ENCODE results near the gene TSEN54. TPM values are rescaled to one million over a fixed set of nuclear protein-coding genes. Genes with fewer than 3 reads are reported as not detected.

Gene TSEN54
- total RNA-seq, 1 experiment from 2014 or later: 87.3 TPM

GRCh38 chr17:75544250-75544649 lies 27.9 kb downstream of the TSEN54 start:
- no TSS peak for BruUV-seq (replicated peaks)
- Histone ChIP-seq H3K4me3 (replicated peaks in 1 of 2; ENCODE audit: low read depth in 1 of 2, low read length in 2 of 2) (no peak overlapping the region), H3K36me3 (ENCODE audit: control insufficient read depth in 1 of 2, insufficient read depth in 2 of 2, low read length in 2 of 2) (no peaks in the 10 kb centered on the region; a peak in 1 of 4 replicates), H3K9me3 (ENCODE audit: control insufficient read depth in 1 of 2, insufficient read depth in 1 of 2, low read depth in 1 of 2, low read length in 2 of 2) (no peaks in the 10 kb centered on the region), H3K9ac (ENCODE audit: low read length) (no peak overlapping the region), H3K79me2 (ENCODE audit: insufficient read depth, low read length) (peaks cover 58% of the 10 kb centered on the region), H2AFZ (ENCODE audit: low read depth, low read length, poor library complexity, severe bottlenecking) (no peak overlapping the region), H3K27me3 (ENCODE audit: insufficient read depth, low read length) (no peaks in the 10 kb centered on the region), H3K4me1 (ENCODE audit: control insufficient read depth in 1 of 2, insufficient read depth in 2 of 2, low read length in 2 of 2) (peaks cover 12 to 33% of the 10 kb centered on the region in 2 experiments), H4K20me1 (ENCODE audit: insufficient read depth) (no peaks in the 10 kb centered on the region), H3K27ac (ENCODE audit: low read depth, low read length) (no peak overlapping the region), H3K9me2 (ENCODE audit: insufficient read depth) (no peaks in the 10 kb centered on the region), H3K4me2 (ENCODE audit: low read length) (no peak overlapping the region)
- ChIA-PET RAD21 (ENCODE audit: low non-redundant PET in 1 of 2, low total read pairs in 2 of 2, uncharacterized antibody in 2 of 2, unreplicated experiment in 2 of 2) (no interaction called here), POLR2A (no interaction called here), CTCF (no interaction called here)
- DNase-seq (ENCODE audit: low read depth, low spot score) (no peak), ATAC-seq (no peak)
- intact Hi-C loops (cut with micrococcal nuclease): no loop called here
- TF ChIP-seq CBX3 (IDR thresholded peaks at IDR 0.05; ENCODE audit: low read depth) (no peak), POLR2AphosphoS5 (IDR thresholded peaks at IDR 0.05; ENCODE audit: low read depth, low read length) (no peak), MAX (IDR thresholded peaks at IDR 0.05) (no peak), ZNF274 (IDR thresholded peaks at IDR 0.05; ENCODE audit: low read depth, low read length) (no peak), ELF1 (IDR thresholded peaks at IDR 0.05; ENCODE audit: borderline replicate concordance, low read depth) (no peak), ZFX (IDR thresholded peaks at IDR 0.05) (no peak), SP1 (IDR thresholded peaks at IDR 0.05; ENCODE audit: low read depth) (no peak), JUND (IDR thresholded peaks at IDR 0.05) (no peak), CEBPB (IDR thresholded peaks at IDR 0.05; ENCODE audit: low read depth) (no peak), EZH2phosphoT487 (IDR thresholded peaks at IDR 0.05; ENCODE audit: borderline replicate concordance) (no peak), FOSL1 (IDR thresholded peaks at IDR 0.05; ENCODE audit: low read depth) (no peak), TCF7L2 (IDR thresholded peaks at IDR 0.05; ENCODE audit: borderline replicate concordance, extremely low read depth, insufficient read depth, insufficient read length) (no peak), SRF (IDR thresholded peaks at IDR 0.05; ENCODE audit: low read depth) (no peak), YY1 (IDR thresholded peaks at IDR 0.05; ENCODE audit: extremely low read depth, insufficient replicate concordance, low read depth, low read length) (no peak), EZH2 (IDR thresholded peaks at IDR 0.05) (no peak), POLR2A (IDR thresholded peaks at IDR 0.05; ENCODE audit: borderline replicate concordance, extremely low read depth, insufficient read depth, insufficient read length) (no peak)
